ENCODE results near the gene SCG3. TPM values are rescaled to one million over a fixed set of nuclear protein-coding genes. Genes with fewer than 3 reads are reported as not detected.
A peak's percentile ranks its signal among the peaks of the same experiment; 100 is the strongest.

SCG3 gene
- total and polyA plus RNA-seq, 2 experiments from 2014 or later: not detected

GRCh38 chr15:51759557-51760070, 78.3 kb downstream of the SCG3 start:
- peak; percentile 51 for TF ChIP-seq CTCF (IDR thresholded peaks at IDR 0.05; ENCODE audit: low read depth, low read length)
- peak; percentile 57 to 98 for DNase-seq (ENCODE audit: low read depth in 1 of 2, low spot score in 1 of 2)
- H3K27me3 ChIP-seq: peaks cover 17% of the 10 kb centered on the region

GRCh38 chr15:51760805-51761204, 79.5 kb downstream of the SCG3 start:
- TF ChIP-seq CTCF (IDR thresholded peaks at IDR 0.05; ENCODE audit: low read depth, low read length): no peak
- H3K27me3 ChIP-seq: peaks cover 5% of the 10 kb centered on the region
- H3K36me3 ChIP-seq: no peaks in the 10 kb centered on the region
- no peaks in the 10 kb centered on the region for H3K4me1 ChIP-seq (ENCODE audit: low read depth)
- H3K27ac ChIP-seq: no peak overlapping the region
- no peak for DNase-seq (ENCODE audit: low read depth in 1 of 2, low spot score in 1 of 2)
- no peak overlapping the region for H3K4me3 ChIP-seq
- H3K9me3 ChIP-seq (ENCODE audit: low read depth): no peaks in the 10 kb centered on the region

More at GRCh38 chr15:51759557-51760070, 78.3 kb downstream of the SCG3 start:
- Histone ChIP-seq H3K4me1 (ENCODE audit: low read depth) (no peaks in the 10 kb centered on the region), H3K4me3 (no peak overlapping the region), H3K27ac (no peak overlapping the region), H3K36me3 (no peaks in the 10 kb centered on the region), H3K9me3 (ENCODE audit: low read depth) (no peaks in the 10 kb centered on the region)

GRCh38 chr15:51765751-51766150, 84.4 kb downstream of the SCG3 start:
- H3K36me3 ChIP-seq: no peaks in the 10 kb centered on the region
- TF ChIP-seq CTCF (IDR thresholded peaks at IDR 0.05; ENCODE audit: low read depth, low read length): no peak
- no peaks in the 10 kb centered on the region for H3K9me3 ChIP-seq (ENCODE audit: low read depth)
- no peak overlapping the region for H3K27ac ChIP-seq
- H3K27me3 ChIP-seq: no peaks in the 10 kb centered on the region
- no peaks in the 10 kb centered on the region for H3K4me1 ChIP-seq (ENCODE audit: low read depth)
- H3K4me3 ChIP-seq: no peak overlapping the region
- DNase-seq (ENCODE audit: low read depth in 1 of 2, low spot score in 1 of 2): no peak

- Histone ChIP-seq H3K36me3 (no peaks in the 10 kb centered on the region), H3K27ac (no peak overlapping the region), H3K9me3 (ENCODE audit: low read depth) (no peaks in the 10 kb centered on the region), H3K27me3 (no peaks in the 10 kb centered on the region), H3K4me3 (no peak overlapping the region), H3K4me1 (ENCODE audit: low read depth) (no peaks in the 10 kb centered on the region)
- DNase-seq (ENCODE audit: low read depth in 1 of 2, low spot score in 1 of 2): no peak
- no peak for TF ChIP-seq CTCF (IDR thresholded peaks at IDR 0.05; ENCODE audit: low read depth, low read length)
Measured at GRCh38 chr15:51766341-51766740, 85.0 kb downstream of the SCG3 start.

- H3K4me1 ChIP-seq (ENCODE audit: low read depth): no peaks in the 10 kb centered on the region
- H3K9me3 ChIP-seq (ENCODE audit: low read depth): no peaks in the 10 kb centered on the region
- DNase-seq (ENCODE audit: low read depth in 1 of 2, low spot score in 1 of 2): no peak
- no peaks in the 10 kb centered on the region for H3K27me3 ChIP-seq
- no peaks in the 10 kb centered on the region for H3K36me3 ChIP-seq
- no peak for TF ChIP-seq CTCF (IDR thresholded peaks at IDR 0.05; ENCODE audit: low read depth, low read length)
- H3K27ac ChIP-seq: no peak overlapping the region
- H3K4me3 ChIP-seq: no peak overlapping the region
Measured at GRCh38 chr15:51768018-51768417, 86.7 kb downstream of the SCG3 start.

Other genes with a start within 250 kb of the SCG3 start
- 20.3 and 34.0 TPM in 2 replicates for gene DMXL2, start 58.7 kb upstream of the SCG3 start, total RNA-seq
- gene DMXL2, start 58.7 kb upstream of the SCG3 start, polyA plus RNA-seq: 16.3 and 27.0 TPM in 2 replicates
- 1.5 and 1.9 TPM in 2 replicates for gene LYSMD2, start 56.2 kb downstream of the SCG3 start, total RNA-seq
- 1.7 TPM in 2 replicates for gene LYSMD2, start 56.2 kb downstream of the SCG3 start, polyA plus RNA-seq
- 2.7 and 2.8 TPM in 2 replicates for gene TMOD2, start 70.1 kb downstream of the SCG3 start, total RNA-seq
- 1.8 and 3.0 TPM in 2 replicates for gene TMOD2, start 70.1 kb downstream of the SCG3 start, polyA plus RNA-seq
- 6.0 and 6.6 TPM in 2 replicates for gene TMOD3, start 148.2 kb downstream of the SCG3 start, total RNA-seq
- 10.9 and 13.9 TPM in 2 replicates for gene TMOD3, start 148.2 kb downstream of the SCG3 start, polyA plus RNA-seq